Thymus (tissue), 11 donors: ENCODE results near the gene TNPO2. TPM values are rescaled to one million over a fixed set of nuclear protein-coding genes. Genes with fewer than 3 reads are reported as not detected.
"Not testable (repeated sequence)": the region's sequence is repeated elsewhere in the genome, so short reads cannot be mapped to it uniquely, and the experiment has no call there.

Source experiments
- DNase-seq, 9 donors: peaks; one replicate each; pipeline ENCODE4 v3.0.0-alpha.2; 2013; ENCODE audit warnings: low spot score in 9 of 9, low read depth in 6 of 9, missing footprints in 1 of 9
- H3K27ac ChIP-seq, 2 donors: one replicate each; pipeline ENCODE4 v1.5.1; 2013; ENCODE audit warnings: control low read depth in 1 of 2, low read depth in 1 of 2, low read length in 1 of 2, mild to moderate bottlenecking in 1 of 2, moderate library complexity in 1 of 2
- H3K27me3 ChIP-seq, 2 donors: one replicate each; pipeline ENCODE4 v1.5.1; 2013; ENCODE audit warnings: low read length in 1 of 2; ENCODE audit not compliant: control insufficient read depth in 2 of 2, insufficient read depth in 1 of 2
- H3K36me3 ChIP-seq, 2 donors: one replicate each; pipeline ENCODE4 v1.5.1; 2013; ENCODE audit warnings: low read length in 1 of 2, mild to moderate bottlenecking in 1 of 2, moderate library complexity in 1 of 2; ENCODE audit not compliant: control insufficient read depth in 2 of 2, insufficient read depth in 2 of 2
- H3K4me1 ChIP-seq, 2 donors: one replicate each; pipeline ENCODE4 v1.5.1; 2013; ENCODE audit warnings: low read length in 2 of 2; ENCODE audit not compliant: control insufficient read depth in 2 of 2, insufficient read depth in 2 of 2
- H3K4me3 ChIP-seq, 2 donors: one replicate each; pipeline ENCODE4 v1.5.1; 2013; ENCODE audit warnings: low read length in 2 of 2, control low read depth in 1 of 2, mild to moderate bottlenecking in 1 of 2
- H3K9me3 ChIP-seq, 2 donors: one replicate each; pipeline ENCODE4 v1.5.1; 2013; ENCODE audit warnings: low read length in 1 of 2, mild to moderate bottlenecking in 1 of 2; ENCODE audit not compliant: control insufficient read depth in 2 of 2, insufficient read depth in 1 of 2
- WGBS: extraction: QIAGEN DNeasy Blood & Tissue Kit; methylation state at CpG from one replicate; pipeline ENCODE4 v1.1.7; 2013; 5-methylcytosine and 5-hydroxymethylcytosine counted together
- polyA plus RNA-seq: library from polyadenylated mRNA; stranded (reverse); fragments of 200-250 nt; gene quantifications from one replicate; pipeline ENCODE4 v1.2.3, GENCODE V29; 2013
- total RNA-seq: library from RNA; stranded (reverse); fragments of 120-200 nt; gene quantifications from one replicate; pipeline ENCODE4 v1.2.4, GENCODE V29; 2013
- donor health status: healthy.

Gene TNPO2
- total and polyA plus RNA-seq, 2 donors, result 10.9 to 28.3 TPM

DNA sequence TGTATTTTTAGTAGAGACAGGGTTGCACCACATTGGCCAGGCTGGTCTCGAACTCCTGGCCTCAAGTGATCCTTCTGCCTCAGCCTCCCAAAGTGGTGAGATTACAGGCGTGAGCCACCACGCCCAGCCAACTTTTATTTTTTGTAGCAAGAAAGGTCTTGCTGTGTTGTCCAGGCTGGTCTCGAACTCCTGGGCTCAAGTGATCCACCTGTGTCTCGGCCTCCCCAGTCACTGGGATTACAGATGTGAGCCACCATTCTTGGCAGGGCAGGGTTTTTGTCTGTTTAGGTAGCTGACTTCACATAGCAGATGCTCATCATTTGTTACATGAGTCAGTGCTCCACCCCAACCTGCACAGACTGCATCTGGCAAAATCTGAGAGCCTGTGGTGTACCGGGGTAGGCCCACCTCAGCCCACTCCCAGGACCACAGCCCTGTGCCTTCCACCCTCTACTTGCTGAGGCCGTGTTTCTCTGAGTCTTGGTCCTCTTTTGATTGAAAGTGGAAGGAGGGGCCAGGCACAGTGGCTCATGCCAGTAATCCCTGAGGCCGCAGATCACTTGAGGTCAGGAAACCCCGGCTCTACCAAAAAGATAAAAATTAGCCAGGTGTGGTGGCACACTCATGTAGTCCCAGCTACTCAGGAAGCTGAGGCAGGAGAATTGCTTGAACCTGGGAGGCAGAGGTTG, 4.2 kb upstream of the TNPO2 start:
- no peaks in the 10 kb centered on the region for H3K9me3 ChIP-seq
- H3K27ac ChIP-seq, result no peak overlapping the region
- no peak for DNase-seq
- peaks cover 13 to 25% of the 10 kb centered on the region in 2 donors for H3K4me1 ChIP-seq
- H3K27me3 ChIP-seq, result no peaks in the 10 kb centered on the region
- 98% methylated on average over 9 of the region's 9 CpGs for WGBS
- no peak overlapping the region for H3K4me3 ChIP-seq
- H3K36me3 ChIP-seq, result peaks cover 39 to 45% of the 10 kb centered on the region in 2 donors

GRCh38 chr19:12726988-12727316, 3.2 kb upstream of the TNPO2 start:
- Histone ChIP-seq H3K4me1 (peaks cover 11 to 20% of the 10 kb centered on the region in 2 donors), H3K27ac (no peak overlapping the region)

DNA sequence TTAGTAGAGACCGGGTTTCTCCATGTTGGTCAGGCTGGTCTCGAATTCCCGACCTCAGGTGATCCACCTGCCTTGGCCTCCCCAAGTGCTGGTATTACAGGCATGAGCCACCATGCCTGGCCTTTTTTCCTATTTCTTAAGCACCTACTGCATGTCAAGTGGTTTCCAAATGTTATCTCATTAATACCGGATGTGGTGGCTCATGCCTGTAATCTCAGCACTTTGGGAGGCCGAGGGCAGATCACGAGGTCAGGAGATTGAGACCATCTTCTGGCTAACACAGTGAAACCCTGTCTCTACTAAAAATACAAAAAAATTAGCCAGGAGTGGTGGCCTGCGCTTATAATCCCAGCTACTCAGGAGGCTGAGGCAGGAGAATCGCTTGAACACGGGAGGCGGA, 1.9 kb upstream of the TNPO2 start:
- H3K4me1 ChIP-seq, result peaks cover 22 to 30% of the 10 kb centered on the region in 2 donors
- not testable (repeated sequence) for H3K27me3 ChIP-seq, DNase-seq, H3K27ac ChIP-seq, H3K4me3 ChIP-seq, H3K9me3 ChIP-seq
- 96% methylated on average over 10 of the region's 10 CpGs for WGBS
- peaks cover 26 to 30% of the 10 kb centered on the region in 2 donors for H3K36me3 ChIP-seq

More at GRCh38 chr19:12726988-12727316, 3.2 kb upstream of the TNPO2 start:
- Histone ChIP-seq H3K36me3 (peaks cover 38 to 39% of the 10 kb centered on the region in 2 donors), H3K4me3 (no peak overlapping the region), H3K27me3 (no peaks in the 10 kb centered on the region), H3K9me3 (no peaks in the 10 kb centered on the region)
- DNase-seq, result no peak
- WGBS, result 97% methylated on average over 2 of the region's 2 CpGs

DNA sequence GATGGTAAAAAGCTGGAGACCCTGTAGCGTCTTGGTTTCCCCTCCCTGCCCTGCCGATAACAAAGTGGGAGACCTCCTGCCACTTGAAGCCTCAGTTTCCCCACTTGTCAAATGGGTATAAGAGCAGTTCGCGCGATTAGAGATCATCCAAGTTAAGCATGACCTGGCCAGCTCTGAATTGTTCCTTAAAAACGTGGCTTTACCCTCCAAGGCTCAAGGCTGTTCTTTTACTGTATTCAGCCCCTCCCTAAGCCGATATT, 421 bp downstream of the TNPO2 start:
- DNase-seq, result no peak
- H3K4me1 ChIP-seq, result peaks cover 24 to 35% of the 10 kb centered on the region in 2 donors
- under 1% methylated on average over 7 of the region's 7 CpGs for WGBS

GRCh38 chr19:12722566-12723380, 959 bp downstream of the TNPO2 start:
- peak; percentile 89 to 99 (median 97) for DNase-seq
- H3K4me3 ChIP-seq, result peak overlapping the region; percentile 63 to 100
- under 1% methylated on average over 32 of the region's 32 CpGs for WGBS
- H3K27ac ChIP-seq, result peak overlapping the region; percentile 86 to 95
- H3K27me3 ChIP-seq, result no peaks in the 10 kb centered on the region
- H3K9me3 ChIP-seq, result no peaks in the 10 kb centered on the region
- peaks cover 24 to 35% of the 10 kb centered on the region in 2 donors for H3K4me1 ChIP-seq
- peaks cover 11 to 23% of the 10 kb centered on the region in 2 donors for H3K36me3 ChIP-seq

More for the DNA sequence above, 421 bp downstream of the TNPO2 start:
- H3K27ac ChIP-seq, result peak overlapping the region; percentile 58 to 80
- H3K36me3 ChIP-seq, result peaks cover 14 to 24% of the 10 kb centered on the region in 2 donors
- H3K27me3 ChIP-seq, result no peaks in the 10 kb centered on the region
- no peaks in the 10 kb centered on the region for H3K9me3 ChIP-seq
- peak overlapping the region; percentile 63 to 100 for H3K4me3 ChIP-seq

- Histone ChIP-seq H3K4me3 (peak overlapping the region; percentile 63 to 100), H3K4me1 (peaks cover 24 to 35% of the 10 kb centered on the region in 2 donors), H3K27me3 (no peaks in the 10 kb centered on the region), H3K9me3 (no peaks in the 10 kb centered on the region), H3K27ac (peak overlapping the region; percentile 86 to 95), H3K36me3 (peaks cover 11 to 30% of the 10 kb centered on the region in 2 donors)
- WGBS, result 1% methylated on average over 65 of the region's 65 CpGs
- DNase-seq, result peak in 4 of 9 donors; percentile 47 to 64 (median 55)
These were observed 1.8 kb downstream of the TNPO2 start for GRCh38 chr19:12721656-12722565.

- 23% methylated on average over 59 of the region's 59 CpGs for WGBS
- H3K4me3 ChIP-seq, result peak overlapping the region; percentile 63 to 100
These were observed 2.7 kb downstream of the TNPO2 start for GRCh38 chr19:12720851-12721655.

DNA sequence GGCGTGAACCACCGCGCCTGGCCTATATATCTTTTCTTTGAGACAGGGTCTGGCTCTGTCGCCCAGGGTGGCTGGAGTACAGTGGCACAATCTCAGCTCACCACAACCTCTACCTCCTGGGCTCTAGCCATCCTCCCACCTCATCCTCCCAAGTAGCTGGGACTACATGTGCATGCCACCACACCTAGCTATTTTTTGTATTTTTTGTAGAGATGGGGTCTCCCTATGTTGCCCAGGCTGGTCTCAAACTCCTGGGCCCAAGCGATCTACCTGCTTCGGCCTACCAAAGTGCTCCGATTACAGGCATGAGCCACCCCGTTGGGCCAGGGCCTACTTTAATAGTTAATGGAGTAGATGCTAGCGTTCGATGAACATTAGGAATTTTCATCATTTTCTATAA, 3.4 kb downstream of the TNPO2 start:
- 95% methylated on average over 10 of the region's 10 CpGs for WGBS
- no peak for DNase-seq
- H3K4me3 ChIP-seq, result peak overlapping the region in 1 of 2 donors; percentile 63
- peaks cover 18 to 45% of the 10 kb centered on the region in 2 donors for H3K36me3 ChIP-seq
- no peaks in the 10 kb centered on the region for H3K9me3 ChIP-seq
- H3K4me1 ChIP-seq, result peaks cover 24 to 35% of the 10 kb centered on the region in 2 donors
- H3K27ac ChIP-seq, result peak overlapping the region in 1 of 2 donors; percentile 30
- no peaks in the 10 kb centered on the region for H3K27me3 ChIP-seq

More at GRCh38 chr19:12720851-12721655, 2.7 kb downstream of the TNPO2 start:
- Histone ChIP-seq H3K36me3 (peaks cover 11 to 38% of the 10 kb centered on the region in 2 donors), H3K9me3 (no peaks in the 10 kb centered on the region), H3K27me3 (no peaks in the 10 kb centered on the region), H3K4me1 (peaks cover 24 to 35% of the 10 kb centered on the region in 2 donors), H3K27ac (peak overlapping the region; percentile 39 to 95)
- peak in 1 of 9 donors; percentile 37 for DNase-seq
